ENCODE data around the gene OR2AK2. TPM values are rescaled to one million over a fixed set of nuclear protein-coding genes. Genes with fewer than 3 reads are reported as not detected.

OR2AK2 gene
- total and polyA plus RNA-seq, 2 donors (not counting 3 experiments of a cell fraction or from before 2014, with no cell fraction given), result not detected

- Histone ChIP-seq H3K4me2 (ENCODE audit: insufficient read depth, low read length) (no peak overlapping the region), H3K27ac (ENCODE audit: insufficient read depth, low read depth, low read length) (no peak overlapping the region), H3K79me2 (ENCODE audit: control insufficient read depth, insufficient read depth, low read length) (no peaks in the 10 kb centered on the region), H2AFZ (ENCODE audit: low read depth, low read length) (no peak overlapping the region), H3K36me3 (ENCODE audit: control insufficient read depth in 2 of 2, extremely low read depth in 1 of 2, insufficient read depth in 2 of 2, low read length in 2 of 2) (no peaks in the 10 kb centered on the region), H3K9ac (replicated peaks; ENCODE audit: extremely low read depth, insufficient read depth, low read length) (no peak overlapping the region), H3K9me3 (replicated peaks; ENCODE audit: control insufficient read depth, insufficient read depth, low read length) (peaks cover 6% of the 10 kb centered on the region), H3K4me1 (ENCODE audit: control insufficient read depth, extremely low read depth, insufficient read depth, low read length) (no peaks in the 10 kb centered on the region), H3K27me3 (ENCODE audit: control insufficient read depth in 2 of 2, insufficient read depth in 2 of 2, low read length in 2 of 2) (no peaks in the 10 kb centered on the region), H3K9me1 (replicated peaks; ENCODE audit: control insufficient read depth, extremely low read depth, insufficient read depth, low read length) (no peaks in the 10 kb centered on the region), H3K4me3 (replicated peaks in 1 of 3; ENCODE audit: insufficient read depth in 1 of 3, low read depth in 1 of 3, low read length in 3 of 3) (no peak overlapping the region), H4K20me1 (replicated peaks; ENCODE audit: control insufficient read depth, extremely low read depth, insufficient read depth, low read length) (no peaks in the 10 kb centered on the region)
- CTCF ChIA-PET, result no interaction called here
- BruUV-seq (replicated peaks), result no TSS peak
- no peak for TF ChIP-seq EZH2 (IDR thresholded peaks at IDR 0.05; ENCODE audit: borderline replicate concordance, low read depth, low read length, severe bottlenecking)
- intact Hi-C loops (cut with micrococcal nuclease) (no loop called here), dilution Hi-C loops (cut with MboI; ENCODE audit: extremely low pct_ligation_motif_present, low sequenced_read_pairs) (no loop called here)
- POLR2A ChIA-PET, result no interaction called here
- DNase-seq (ENCODE audit: low read depth, low spot score) (no peak), FAIRE-seq (no peak)
Observed at GRCh38 chr1:248009681-248010080, 44.6 kb downstream of the OR2AK2 start.

GRCh38 chr1:248013229-248013710 is 48.2 kb downstream of the OR2AK2 start, which contains the start of gene OR2L5:
Gene OR2L5 (plus strand): TSS chr1:248013660. CDS start chr1:248021948, 8,288 bp downstream.
- CTCF ChIA-PET, result no interaction called here
- Histone ChIP-seq H3K9me3 (replicated peaks; ENCODE audit: control insufficient read depth, insufficient read depth, low read length) (peaks cover 2% of the 10 kb centered on the region), H2AFZ (ENCODE audit: low read depth, low read length) (no peak within 1 kb of the TSS), H3K79me2 (ENCODE audit: control insufficient read depth, insufficient read depth, low read length) (no peaks in the 10 kb centered on the region), H3K27ac (ENCODE audit: insufficient read depth, low read depth, low read length) (no peak within 1 kb of the TSS), H4K20me1 (replicated peaks; ENCODE audit: control insufficient read depth, extremely low read depth, insufficient read depth, low read length) (no peaks in the 10 kb centered on the region), H3K4me3 (replicated peaks in 1 of 3; ENCODE audit: insufficient read depth in 1 of 3, low read depth in 1 of 3, low read length in 3 of 3) (no peak within 1 kb of the TSS), H3K9me1 (replicated peaks; ENCODE audit: control insufficient read depth, extremely low read depth, insufficient read depth, low read length) (no peaks in the 10 kb centered on the region), H3K9ac (replicated peaks; ENCODE audit: extremely low read depth, insufficient read depth, low read length) (no peak within 1 kb of the TSS), H3K36me3 (ENCODE audit: control insufficient read depth in 2 of 2, extremely low read depth in 1 of 2, insufficient read depth in 2 of 2, low read length in 2 of 2) (no peaks in the 10 kb centered on the region), H3K4me1 (ENCODE audit: control insufficient read depth, extremely low read depth, insufficient read depth, low read length) (no peaks in the 10 kb centered on the region), H3K4me2 (ENCODE audit: insufficient read depth, low read length) (no peak within 1 kb of the TSS), H3K27me3 (ENCODE audit: control insufficient read depth in 2 of 2, insufficient read depth in 2 of 2, low read length in 2 of 2) (no peaks in the 10 kb centered on the region)
- no TSS peak for BruUV-seq (replicated peaks)
- TF ChIP-seq EZH2 (IDR thresholded peaks at IDR 0.05; ENCODE audit: borderline replicate concordance, low read depth, low read length, severe bottlenecking), result no peak
- TF ChIP-seq FOS (IDR thresholded peaks at IDR 0.05; ENCODE audit: borderline replicate concordance, insufficient read depth, low read length), result no peak
- intact Hi-C loops (cut with micrococcal nuclease), result no loop called here
- DNase-seq (ENCODE audit: low read depth, low spot score) (no peak), FAIRE-seq (no peak)
- POLR2A ChIA-PET, result no interaction called here
- dilution Hi-C loops (cut with MboI; ENCODE audit: extremely low pct_ligation_motif_present, low sequenced_read_pairs), result no loop called here

Data from endothelial cell of umbilical vein (primary cell).